HCT116 (cell line): ENCODE data around the gene SYN1. TPM values are rescaled to one million over a fixed set of nuclear protein-coding genes. Genes with fewer than 3 reads are reported as not detected.
A peak's percentile ranks its signal among the peaks of the same experiment; 100 is the strongest.

Source experiments
- ATAC-seq: fragments of 200-7000 bp; cut with Tn5 transposase; 2 replicates; pipeline ENCODE4 v1.9.1; 2020; ENCODE audit warnings: mild to moderate bottlenecking, moderate library complexity
- BruUV-seq: library from RNA; stranded (reverse); fragments of 400-500 nt; replicated peaks from 2 replicates; lab custom pipeline; 2021; lab: Mats Ljungman, UMichigan
- CTCF ChIA-PET: fragments of 300-600 bp; sonication (Branson Sonifier 250); formaldehyde crosslinking; loops from one replicate; lab custom pipeline; 2021; ENCODE audit warnings: antibody characterized with exemption; lab: Charles Lee
- POLR2A ChIA-PET: fragments of 300-600, 350-600 bp; sonication (Branson Sonifier 250); formaldehyde crosslinking; loops from one replicate; lab custom pipeline; 2021; ENCODE audit warnings: antibody characterized with exemption; lab: Charles Lee
- RAD21 ChIA-PET, 2 experiments: fragments of 300-600 bp; sonication (Branson Sonifier 250); formaldehyde crosslinking; loops; one replicate each; lab custom pipeline; 2023; ENCODE audit warnings: low total read pairs in 2 of 2; ENCODE audit not compliant: uncharacterized antibody in 2 of 2, unreplicated experiment in 2 of 2, low non-redundant PET in 1 of 2; lab: Charles Lee
- DNase-seq: peaks from one replicate; pipeline ENCODE4 v3.0.0-alpha.2; 2010; ENCODE audit warnings: low read depth, low spot score
- H2AFZ ChIP-seq: fragments of 200-600 bp; shearing (Covaris generic), sonication (generic); 2 replicates; pipeline ENCODE4 v1.6.1; 2017; ENCODE audit warnings: low read depth, mixed run types, mixed read lengths, antibody characterized with exemption, low read length; ENCODE audit not compliant: poor library complexity, severe bottlenecking
- H3K27ac ChIP-seq: 2 replicates; pipeline ENCODE4 v1.5.1; 2012; ENCODE audit warnings: low read depth, low read length
- H3K27me3 ChIP-seq: fragments of 200-600 bp; sonication (generic); 2 replicates; pipeline ENCODE4 v1.6.1; 2016; ENCODE audit warnings: mixed run types, low read length, mixed read lengths; ENCODE audit not compliant: insufficient read depth
- H3K36me3 ChIP-seq, 2 experiments: fragments of 200-500 bp in 1 of 2; fragments of 200-600 bp in 1 of 2; sonication (Bioruptor generic) in 1 of 2; sonication (generic) in 1 of 2; 2 replicates each; pipeline versions ENCODE4 v1.5.1 to v1.6.1; 2014 to 2016; ENCODE audit warnings: low read length in 2 of 2, inconsistent platforms in 1 of 2, mixed read lengths in 1 of 2, mixed run types in 1 of 2; ENCODE audit not compliant: insufficient read depth in 2 of 2, control insufficient read depth in 1 of 2
- H3K4me1 ChIP-seq, 2 experiments: fragments of 200-600 bp in 1 of 2; sonication (generic) in 1 of 2; 2 replicates each; pipeline versions ENCODE4 v1.5.1 to v1.6.1; 2012 to 2017; ENCODE audit warnings: low read length in 2 of 2, inconsistent platforms in 1 of 2, mild to moderate bottlenecking in 1 of 2, mixed read lengths in 1 of 2, mixed run types in 1 of 2, moderate library complexity in 1 of 2; ENCODE audit not compliant: insufficient read depth in 2 of 2, control insufficient read depth in 1 of 2
- H3K4me2 ChIP-seq: fragments of 200-600 bp; sonication (generic); 2 replicates; pipeline ENCODE4 v1.6.1; 2017; ENCODE audit warnings: mixed run types, low read length, mixed read lengths
- H3K4me3 ChIP-seq, 2 experiments: fragments of 200-600 bp in 1 of 2; sonication (generic) in 1 of 2; replicated peaks in 1 of 2; 2 replicates each; pipeline ENCODE4 v1.5.1; 2011 to 2016; ENCODE audit warnings: low read length in 2 of 2, control low read depth in 1 of 2, low read depth in 1 of 2, mild to moderate bottlenecking in 1 of 2, mixed read lengths in 1 of 2, mixed run types in 1 of 2
- H3K79me2 ChIP-seq: fragments of 200-600 bp; sonication (generic); 2 replicates; pipeline ENCODE4 v1.6.1; 2017; ENCODE audit warnings: mild to moderate bottlenecking, mixed run types, low read length, moderate library complexity, mixed read lengths; ENCODE audit not compliant: insufficient read depth
- H3K9ac ChIP-seq: fragments of 200-600 bp; sonication (generic); 2 replicates; pipeline ENCODE4 v1.6.1; 2016; ENCODE audit warnings: low read length, mixed read lengths
- H3K9me2 ChIP-seq: fragments of 200-600 bp; sonication (generic), shearing (Covaris generic); 2 replicates; pipeline ENCODE4 v1.6.1; 2017; ENCODE audit warnings: mixed run types, mild to moderate bottlenecking, moderate library complexity; ENCODE audit not compliant: insufficient read depth
- H3K9me3 ChIP-seq, 2 experiments: fragments of 200-500 bp in 1 of 2; fragments of 200-600 bp in 1 of 2; sonication (Bioruptor generic) in 1 of 2; sonication (generic) in 1 of 2; 2 replicates each; pipeline ENCODE4 v1.6.1; 2014 to 2017; ENCODE audit warnings: low read length in 2 of 2, mixed read lengths in 2 of 2, inconsistent platforms in 1 of 2, low read depth in 1 of 2, mild to moderate bottlenecking in 1 of 2, mixed run types in 1 of 2, moderate library complexity in 1 of 2; ENCODE audit not compliant: control insufficient read depth in 1 of 2, insufficient read depth in 1 of 2
- H4K20me1 ChIP-seq: fragments of 200-600 bp; sonication (generic), shearing (Covaris generic); 2 replicates; pipeline ENCODE4 v1.6.1; 2017; ENCODE audit warnings: mixed run types, mild to moderate bottlenecking, moderate library complexity; ENCODE audit not compliant: insufficient read depth
- FOSL1 ChIP-seq: IDR thresholded peaks from 2 replicates; pipeline ENCODE4 v1.6.1; 2012; ENCODE audit warnings: low read depth
- MAX ChIP-seq: IDR thresholded peaks from 2 replicates; pipeline ENCODE4 v1.6.1; 2012
- SRF ChIP-seq: IDR thresholded peaks from 2 replicates; pipeline ENCODE4 v1.6.1; 2012; ENCODE audit warnings: low read depth
- YY1 ChIP-seq: IDR thresholded peaks from 2 replicates; pipeline ENCODE4 v1.6.1; 2011; ENCODE audit warnings: low read length, low read depth, moderate library complexity, mild to moderate bottlenecking; ENCODE audit not compliant: insufficient replicate concordance; ENCODE audit errors: extremely low read depth
- intact Hi-C: fragments of 100-400 bp; cut with micrococcal nuclease; formaldehyde crosslinking; loops from 2 replicates; pipeline ENCODE4 v1.10.0; 2022
- total RNA-seq: library from RNA; stranded (reverse); gene quantifications from one replicate; pipeline ENCODE4 v1.2.1, GENCODE V29; 2021; ENCODE audit not compliant: unreplicated experiment
- TF ChIP-seq, protein P1 (sequence below): IDR thresholded peaks from 2 replicates; pipeline ENCODE4 v1.6.1; 2012; ENCODE audit warnings: low read depth

The SYN1 gene
- total RNA-seq, 1 experiment from 2014 or later: 0.86 TPM

- no TSS peak for BruUV-seq
- RAD21 ChIA-PET: no interaction called here
- Histone ChIP-seq H3K27me3 (no peaks in the 10 kb centered on the region), H3K9me3 (no peaks in the 10 kb centered on the region), H4K20me1 (no peaks in the 10 kb centered on the region), H2AFZ (no peak overlapping the region), H3K36me3 (peaks cover 0 to 5% of the 10 kb centered on the region in 2 experiments; a peak in 1 of 4 replicates), H3K4me3 (no peak overlapping the region), H3K4me1 (peaks cover 5 to 24% of the 10 kb centered on the region in 2 experiments; a peak in 3 of 4 replicates), H3K27ac (no peak overlapping the region), H3K9me2 (no peaks in the 10 kb centered on the region), H3K4me2 (peak overlapping the region; percentile 44), H3K79me2 (peaks cover 10% of the 10 kb centered on the region), H3K9ac (no peak overlapping the region)
- CTCF ChIA-PET: no interaction called here
- no peak for DNase-seq
- POLR2A ChIA-PET: no interaction called here
- intact Hi-C loops: no loop called here
- no peak for ATAC-seq
- TF ChIP-seq FOSL1: peak; percentile 21; the same call in 1 of the 2 replicates
- TF ChIP-seq YY1: no peak
- no peak for TF ChIP-seq MAX
- TF ChIP-seq, protein P1, sequence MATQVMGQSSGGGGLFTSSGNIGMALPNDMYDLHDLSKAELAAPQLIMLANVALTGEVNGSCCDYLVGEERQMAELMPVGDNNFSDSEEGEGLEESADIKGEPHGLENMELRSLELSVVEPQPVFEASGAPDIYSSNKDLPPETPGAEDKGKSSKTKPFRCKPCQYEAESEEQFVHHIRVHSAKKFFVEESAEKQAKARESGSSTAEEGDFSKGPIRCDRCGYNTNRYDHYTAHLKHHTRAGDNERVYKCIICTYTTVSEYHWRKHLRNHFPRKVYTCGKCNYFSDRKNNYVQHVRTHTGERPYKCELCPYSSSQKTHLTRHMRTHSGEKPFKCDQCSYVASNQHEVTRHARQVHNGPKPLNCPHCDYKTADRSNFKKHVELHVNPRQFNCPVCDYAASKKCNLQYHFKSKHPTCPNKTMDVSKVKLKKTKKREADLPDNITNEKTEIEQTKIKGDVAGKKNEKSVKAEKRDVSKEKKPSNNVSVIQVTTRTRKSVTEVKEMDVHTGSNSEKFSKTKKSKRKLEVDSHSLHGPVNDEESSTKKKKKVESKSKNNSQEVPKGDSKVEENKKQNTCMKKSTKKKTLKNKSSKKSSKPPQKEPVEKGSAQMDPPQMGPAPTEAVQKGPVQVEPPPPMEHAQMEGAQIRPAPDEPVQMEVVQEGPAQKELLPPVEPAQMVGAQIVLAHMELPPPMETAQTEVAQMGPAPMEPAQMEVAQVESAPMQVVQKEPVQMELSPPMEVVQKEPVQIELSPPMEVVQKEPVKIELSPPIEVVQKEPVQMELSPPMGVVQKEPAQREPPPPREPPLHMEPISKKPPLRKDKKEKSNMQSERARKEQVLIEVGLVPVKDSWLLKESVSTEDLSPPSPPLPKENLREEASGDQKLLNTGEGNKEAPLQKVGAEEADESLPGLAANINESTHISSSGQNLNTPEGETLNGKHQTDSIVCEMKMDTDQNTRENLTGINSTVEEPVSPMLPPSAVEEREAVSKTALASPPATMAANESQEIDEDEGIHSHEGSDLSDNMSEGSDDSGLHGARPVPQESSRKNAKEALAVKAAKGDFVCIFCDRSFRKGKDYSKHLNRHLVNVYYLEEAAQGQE: no peak
Measured at GRCh38 chrX:47662144-47662657, 42.5 kb upstream of the SYN1 start.

DNA sequence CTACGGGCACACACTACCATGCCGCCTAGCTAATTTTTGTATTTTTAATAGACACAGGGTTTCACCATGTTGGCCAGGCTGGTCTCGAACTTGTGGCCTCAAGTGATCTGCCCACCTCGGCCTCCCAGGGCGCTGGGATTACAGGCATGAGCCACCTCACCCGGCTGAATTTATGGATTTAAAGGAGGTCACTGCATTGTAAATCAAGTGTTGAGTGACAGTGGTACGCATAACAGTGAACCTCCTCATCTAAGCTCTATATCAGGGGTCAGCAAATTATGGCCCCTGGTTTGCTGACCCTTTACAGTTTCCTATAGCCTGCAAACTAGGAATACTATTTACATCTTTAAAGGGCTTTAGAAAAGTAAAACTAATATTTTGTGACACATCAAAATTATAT lies 41.9 kb upstream of the SYN1 start:
- RAD21 ChIA-PET: no interaction called here

More for the DNA sequence above, 41.9 kb upstream of the SYN1 start:
- Histone ChIP-seq H4K20me1 (no peaks in the 10 kb centered on the region), H3K79me2 (peaks cover 10% of the 10 kb centered on the region), H3K9ac (no peak overlapping the region), H3K9me2 (no peaks in the 10 kb centered on the region), H2AFZ (no peak overlapping the region), H3K4me2 (no peak overlapping the region), H3K36me3 (peaks cover 6 to 11% of the 10 kb centered on the region in 2 experiments; a peak in 3 of 4 replicates), H3K4me1 (peaks cover 5 to 24% of the 10 kb centered on the region in 2 experiments; a peak in 3 of 4 replicates), H3K27ac (no peak overlapping the region), H3K9me3 (no peaks in the 10 kb centered on the region), H3K27me3 (no peaks in the 10 kb centered on the region), H3K4me3 (no peak overlapping the region)
- no peak for TF ChIP-seq SRF
- no TSS peak for BruUV-seq
- POLR2A ChIA-PET: no interaction called here
- no peak for DNase-seq
- CTCF ChIA-PET: no interaction called here
- no peak for ATAC-seq
- intact Hi-C loops: no loop called here
